AG09309 (cell line): ENCODE data around the gene EEF1AKMT3.
"Not testable (repeated sequence)": the region's sequence is repeated elsewhere in the genome, so short reads cannot be mapped to it uniquely, and the experiment has no call there.

Experiments
- DNase-seq: peaks from one replicate; pipeline ENCODE4 v3.0.0-alpha.2; 2010; ENCODE audit warnings: low read depth
- H3K4me3 ChIP-seq: 2 replicates; pipeline ENCODE4 v1.5.1; 2011; ENCODE audit warnings: mild to moderate bottlenecking, low read depth, low read length, moderate library complexity; ENCODE audit not compliant: control insufficient read depth
- CTCF ChIP-seq: IDR thresholded peaks from 2 replicates; pipeline ENCODE4 v1.5.1; 2011; ENCODE audit warnings: mild to moderate bottlenecking, low read depth, low read length, inconsistent platforms; ENCODE audit not compliant: insufficient read depth, control insufficient read depth; ENCODE audit errors: missing control alignments

EEF1AKMT3 gene

GRCh38 chr12:57767305-57767698 is 5.1 kb upstream of the EEF1AKMT3 start:
- H3K4me3 ChIP-seq = no peak overlapping the region
- no peak for DNase-seq
- TF ChIP-seq CTCF = no peak

GRCh38 chr12:57767876-57768275 is 4.5 kb upstream of the EEF1AKMT3 start:
- H3K4me3 ChIP-seq = no peak overlapping the region
- DNase-seq = no peak
- no peak for TF ChIP-seq CTCF

GRCh38 chr12:57769594-57769993 is 2.8 kb upstream of the EEF1AKMT3 start:
- no peak overlapping the region for H3K4me3 ChIP-seq
- no peak for DNase-seq
- no peak for TF ChIP-seq CTCF

- no peak for TF ChIP-seq CTCF
- DNase-seq = no peak
- no peak overlapping the region for H3K4me3 ChIP-seq
Measured at GRCh38 chr12:57770734-57771133, 1.7 kb upstream of the EEF1AKMT3 start.

GRCh38 chr12:57771236-57771872 is 1.1 kb upstream of the EEF1AKMT3 start:
- TF ChIP-seq CTCF = no peak
- DNase-seq = peak; percentile 55
- H3K4me3 ChIP-seq = peak overlapping the region; percentile 98

GRCh38 chr12:57771873-57772428 is 463 bp upstream of the EEF1AKMT3 start, which contains the start of gene METTL1:
TSS of gene METTL1 (minus strand) at chr12:57772105. CDS start at chr12:57772083, 22 bp downstream.
- peak; percentile 81 for DNase-seq
- no peak for TF ChIP-seq CTCF
- peak within 1 kb of the TSS; percentile 98 for H3K4me3 ChIP-seq

- DNase-seq, H3K4me3 ChIP-seq: not testable (repeated sequence)
Measured at GRCh38 chr12:57774634-57775033, 2.2 kb downstream of the EEF1AKMT3 start.
